UCSD-AML1 (cell line): ENCODE measurements around the gene FLNA.
"Not testable (repeated sequence)": the region's sequence is repeated elsewhere in the genome, so short reads cannot be mapped to it uniquely, and the experiment has no call there.

ENCODE experiments used
- DNase-seq: peaks from one replicate; lab custom pipeline; 2025; ENCODE audit not compliant: unreplicated experiment; lab: John Stamatoyannopoulos, UW

Gene FLNA, protein sequence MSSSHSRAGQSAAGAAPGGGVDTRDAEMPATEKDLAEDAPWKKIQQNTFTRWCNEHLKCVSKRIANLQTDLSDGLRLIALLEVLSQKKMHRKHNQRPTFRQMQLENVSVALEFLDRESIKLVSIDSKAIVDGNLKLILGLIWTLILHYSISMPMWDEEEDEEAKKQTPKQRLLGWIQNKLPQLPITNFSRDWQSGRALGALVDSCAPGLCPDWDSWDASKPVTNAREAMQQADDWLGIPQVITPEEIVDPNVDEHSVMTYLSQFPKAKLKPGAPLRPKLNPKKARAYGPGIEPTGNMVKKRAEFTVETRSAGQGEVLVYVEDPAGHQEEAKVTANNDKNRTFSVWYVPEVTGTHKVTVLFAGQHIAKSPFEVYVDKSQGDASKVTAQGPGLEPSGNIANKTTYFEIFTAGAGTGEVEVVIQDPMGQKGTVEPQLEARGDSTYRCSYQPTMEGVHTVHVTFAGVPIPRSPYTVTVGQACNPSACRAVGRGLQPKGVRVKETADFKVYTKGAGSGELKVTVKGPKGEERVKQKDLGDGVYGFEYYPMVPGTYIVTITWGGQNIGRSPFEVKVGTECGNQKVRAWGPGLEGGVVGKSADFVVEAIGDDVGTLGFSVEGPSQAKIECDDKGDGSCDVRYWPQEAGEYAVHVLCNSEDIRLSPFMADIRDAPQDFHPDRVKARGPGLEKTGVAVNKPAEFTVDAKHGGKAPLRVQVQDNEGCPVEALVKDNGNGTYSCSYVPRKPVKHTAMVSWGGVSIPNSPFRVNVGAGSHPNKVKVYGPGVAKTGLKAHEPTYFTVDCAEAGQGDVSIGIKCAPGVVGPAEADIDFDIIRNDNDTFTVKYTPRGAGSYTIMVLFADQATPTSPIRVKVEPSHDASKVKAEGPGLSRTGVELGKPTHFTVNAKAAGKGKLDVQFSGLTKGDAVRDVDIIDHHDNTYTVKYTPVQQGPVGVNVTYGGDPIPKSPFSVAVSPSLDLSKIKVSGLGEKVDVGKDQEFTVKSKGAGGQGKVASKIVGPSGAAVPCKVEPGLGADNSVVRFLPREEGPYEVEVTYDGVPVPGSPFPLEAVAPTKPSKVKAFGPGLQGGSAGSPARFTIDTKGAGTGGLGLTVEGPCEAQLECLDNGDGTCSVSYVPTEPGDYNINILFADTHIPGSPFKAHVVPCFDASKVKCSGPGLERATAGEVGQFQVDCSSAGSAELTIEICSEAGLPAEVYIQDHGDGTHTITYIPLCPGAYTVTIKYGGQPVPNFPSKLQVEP (N-terminal part only)

DNA sequence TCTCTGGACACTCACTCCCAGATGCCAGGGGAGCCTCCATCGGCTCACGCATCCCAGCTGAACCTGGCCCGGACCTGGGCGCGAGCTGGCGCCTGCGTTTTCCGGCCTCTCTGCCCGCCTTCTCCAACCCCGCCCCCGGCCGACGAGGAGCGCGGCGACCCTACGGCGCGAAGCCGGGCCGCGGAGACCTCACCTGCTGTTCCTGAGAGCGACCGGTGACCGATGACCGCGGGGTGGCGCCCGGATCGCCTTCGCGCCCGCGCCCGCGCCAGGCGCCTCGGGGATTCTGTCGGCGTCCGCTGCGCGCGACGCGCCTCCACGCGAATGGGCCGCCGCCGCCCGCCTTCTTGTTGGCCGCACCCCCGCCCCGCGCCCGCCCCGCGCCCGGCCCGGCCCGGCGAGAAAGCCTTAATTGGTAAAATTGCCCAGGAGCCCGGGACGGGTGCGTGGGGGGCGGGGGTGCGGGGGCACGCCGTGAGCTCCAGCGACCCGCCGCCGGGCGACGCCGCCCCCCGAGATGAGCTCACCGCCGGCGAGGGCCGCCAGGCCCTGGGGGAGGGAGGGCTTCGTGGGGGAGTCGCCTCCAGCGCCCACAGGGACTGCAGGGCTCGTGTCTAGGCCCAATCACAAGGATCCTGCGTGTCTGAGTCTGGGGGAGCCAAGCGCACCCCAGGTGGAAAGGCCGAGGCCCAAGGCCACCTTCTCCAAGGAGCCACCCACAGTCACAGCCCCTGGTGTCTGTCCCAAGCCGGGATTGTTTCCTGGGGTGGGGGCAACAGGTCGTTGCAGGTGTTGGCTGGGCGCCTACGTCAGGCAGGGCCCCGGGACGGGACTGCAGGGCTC is at the start of gene FLNA:
FLNA (minus strand) TSS at position 322 of the 843 bp plus-strand sequence. CDS start 3,389 bp downstream, outside the sequence.
- no peak for DNase-seq

DNA sequence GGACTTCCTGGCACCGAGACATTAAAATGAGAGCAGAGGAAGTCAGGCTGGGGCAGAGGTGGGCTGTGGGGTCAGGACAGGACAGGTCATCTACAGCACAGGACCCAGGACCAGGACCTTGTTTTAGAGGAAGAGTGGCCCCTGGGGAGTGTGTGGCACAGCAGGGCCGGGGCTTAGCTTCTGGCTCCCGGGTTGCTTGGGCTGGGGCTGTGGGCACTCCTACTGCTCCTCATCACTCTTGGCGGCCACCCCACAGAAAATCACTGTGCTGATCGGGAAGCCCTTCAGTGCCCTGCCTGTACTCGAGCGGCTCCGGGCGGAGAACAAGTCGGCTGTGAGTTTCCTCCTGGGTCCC is 45.9 kb upstream of the FLNA start:
- DNase-seq = no peak

DNA sequence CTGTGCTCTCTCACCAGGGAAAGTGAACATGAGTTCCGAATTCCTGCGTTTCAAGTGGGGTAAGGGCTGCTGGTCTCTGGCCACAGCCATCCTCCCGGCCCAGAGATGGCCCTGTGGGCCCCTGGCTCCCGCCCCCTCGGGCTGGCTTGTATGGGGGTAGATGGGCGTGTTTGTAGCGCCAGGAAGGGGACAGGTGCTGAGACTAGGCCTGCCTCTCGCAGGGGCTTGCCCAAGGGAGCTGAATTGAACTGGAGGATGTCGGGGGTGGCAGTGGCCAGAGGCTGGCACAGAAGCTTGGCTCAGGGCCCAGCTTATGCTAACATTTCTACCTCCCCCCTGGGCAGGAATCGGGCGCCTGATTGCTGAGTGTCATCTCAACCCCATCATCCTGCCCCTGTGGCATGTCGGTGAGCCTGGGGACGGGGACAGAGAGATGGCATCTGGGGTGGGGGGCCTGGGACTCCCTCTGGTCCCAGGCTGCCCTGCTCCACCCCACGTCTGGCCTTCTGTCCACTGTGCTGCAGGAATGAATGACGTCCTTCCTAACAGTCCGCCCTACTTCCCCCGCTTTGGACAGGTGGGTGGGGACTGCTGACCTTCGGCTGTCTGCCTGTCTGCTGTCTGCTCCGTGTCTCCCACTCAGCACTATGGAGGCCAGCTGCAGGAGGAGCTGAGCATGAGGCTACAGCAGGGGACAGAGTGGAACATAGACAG is 45.4 kb upstream of the FLNA start:
- no peak for DNase-seq

DNA sequence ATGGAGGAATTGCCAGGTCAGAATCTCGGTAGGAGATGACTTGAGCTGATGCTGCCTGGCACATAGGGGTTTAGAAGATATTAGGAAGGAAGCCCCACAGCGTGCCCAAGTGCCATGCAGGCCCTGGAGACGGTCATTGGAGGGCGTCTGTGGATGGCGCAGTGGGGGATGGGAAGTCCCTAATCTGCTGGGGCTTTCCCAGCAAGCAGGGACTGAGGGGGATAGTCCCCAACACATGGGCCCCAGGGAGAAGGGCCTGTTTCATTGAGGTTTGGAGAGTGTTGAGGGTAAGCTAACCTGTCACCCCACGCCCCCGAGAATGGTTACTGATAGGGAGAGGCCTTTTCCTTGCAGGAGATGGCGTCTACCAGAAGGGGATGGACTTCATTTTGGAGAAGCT is 44.8 kb upstream of the FLNA start:
- DNase-seq = no peak

DNA sequence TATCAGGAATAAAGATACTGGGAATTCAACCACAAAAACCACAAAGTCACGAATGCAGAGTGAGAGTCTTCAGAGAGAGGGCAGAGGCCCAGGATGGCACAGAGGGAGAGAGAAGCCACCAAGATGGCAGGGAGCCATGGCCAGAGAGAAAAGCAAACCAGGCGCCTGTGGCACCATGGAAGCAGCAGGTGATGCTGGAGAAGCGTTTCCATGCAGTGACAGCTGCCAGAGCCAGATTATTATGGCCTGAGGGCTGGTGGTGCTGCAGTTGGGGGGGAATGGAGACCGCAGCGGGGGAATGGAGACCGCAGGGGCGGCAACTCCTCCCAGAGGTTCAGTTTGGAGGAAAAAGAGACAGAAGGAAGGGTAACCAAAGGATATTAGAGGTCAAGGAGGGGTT is 42.7 kb upstream of the FLNA start:
- no peak for DNase-seq

DNA sequence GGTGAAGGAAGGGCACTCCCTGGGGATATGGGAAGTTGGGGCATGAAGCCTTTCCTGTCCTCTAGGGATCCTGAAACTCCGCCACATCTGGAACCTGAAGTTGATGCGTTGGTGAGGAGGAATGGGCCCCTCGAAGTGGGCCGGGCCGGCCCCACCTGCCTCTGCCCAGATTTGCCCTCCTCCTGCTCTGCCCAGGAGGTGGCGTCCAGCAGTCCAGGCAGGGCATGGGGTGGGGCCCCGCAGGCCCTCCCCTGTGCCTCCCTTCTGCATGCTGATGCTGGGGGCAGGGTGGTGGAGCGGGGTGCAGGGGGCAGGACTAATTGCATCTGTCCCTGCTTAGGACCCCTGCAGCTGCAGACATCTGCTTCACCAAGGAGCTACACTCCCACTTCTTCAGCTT is 38.7 kb upstream of the FLNA start:
- no peak for DNase-seq

DNA sequence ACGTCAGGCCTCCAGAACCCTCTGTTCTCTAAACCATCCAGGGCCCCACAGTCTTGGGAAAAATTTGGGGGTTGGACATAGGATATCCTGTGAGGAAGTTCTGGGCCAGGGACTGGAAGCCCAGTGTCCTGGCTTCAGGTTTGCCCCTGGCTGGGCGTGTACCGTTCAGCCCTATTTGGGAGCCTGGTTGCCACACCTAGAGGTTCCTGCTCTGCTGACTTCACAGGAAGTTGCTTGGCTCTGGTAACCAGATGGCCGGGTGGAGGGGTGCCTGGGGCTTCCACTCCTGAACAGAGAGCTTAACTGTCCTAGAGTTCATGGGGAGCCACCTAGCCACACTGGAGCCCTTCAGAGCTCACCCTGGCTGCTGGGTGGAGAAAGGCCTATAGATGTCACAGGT is 38.0 kb upstream of the FLNA start:
- DNase-seq = peak; percentile 55

DNA sequence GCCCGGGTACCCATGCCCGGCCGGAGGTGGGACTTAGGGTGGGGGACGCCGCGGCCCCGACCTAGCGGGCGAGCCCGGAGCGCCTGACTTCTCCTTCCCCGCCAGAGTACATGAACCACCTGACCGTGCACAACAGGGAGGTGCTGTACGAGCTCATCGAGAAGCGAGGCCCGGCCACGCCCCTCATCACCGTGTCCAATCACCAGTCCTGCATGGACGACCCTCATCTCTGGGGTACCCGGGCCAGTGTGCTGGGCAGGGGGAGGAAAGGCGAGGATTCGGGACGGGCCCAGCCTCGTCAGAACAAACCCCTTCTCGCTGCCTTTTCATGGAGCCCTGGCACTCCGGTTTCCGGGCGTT is 37.5 kb upstream of the FLNA start:
- DNase-seq = peak; percentile 54

DNA sequence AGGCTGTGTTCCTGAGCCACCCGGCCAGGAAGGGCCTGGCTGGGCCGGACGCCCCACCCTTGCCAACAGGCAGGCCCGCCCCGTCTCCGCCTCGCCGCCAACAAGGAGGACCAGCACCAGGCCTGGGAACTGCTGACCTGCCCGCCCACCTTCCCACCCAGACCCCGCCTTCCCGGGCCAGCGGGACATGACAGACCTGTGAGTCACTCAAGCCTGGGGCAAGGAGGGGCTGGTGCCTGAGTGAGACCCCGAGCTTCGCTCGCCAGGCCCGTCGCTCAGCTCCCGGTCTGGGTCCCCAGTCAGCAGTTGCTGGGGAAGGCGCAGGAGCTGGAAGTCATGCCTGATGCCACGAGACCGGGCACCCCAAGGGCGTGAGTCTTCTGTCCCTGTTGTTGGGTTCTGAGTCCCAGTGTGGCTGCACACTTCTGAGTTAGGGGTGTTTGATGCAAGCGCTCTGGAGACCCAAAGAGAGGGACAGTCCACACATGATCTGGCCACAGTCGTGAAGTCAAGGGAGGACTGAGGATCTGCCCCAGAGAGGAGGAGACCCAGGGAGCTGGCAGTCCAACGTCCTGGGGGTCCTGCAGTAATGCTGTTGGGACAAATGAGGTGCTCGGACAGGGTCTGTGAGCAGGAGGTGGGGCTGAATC is 34.9 kb upstream of the FLNA start, which contains the start of gene DNASE1L1:
DNASE1L1 (minus strand) TSS at position 33 of the 650 bp plus-strand sequence. CDS start 3,686 bp downstream, outside the sequence.
- peak; percentile 83 for DNase-seq

DNA sequence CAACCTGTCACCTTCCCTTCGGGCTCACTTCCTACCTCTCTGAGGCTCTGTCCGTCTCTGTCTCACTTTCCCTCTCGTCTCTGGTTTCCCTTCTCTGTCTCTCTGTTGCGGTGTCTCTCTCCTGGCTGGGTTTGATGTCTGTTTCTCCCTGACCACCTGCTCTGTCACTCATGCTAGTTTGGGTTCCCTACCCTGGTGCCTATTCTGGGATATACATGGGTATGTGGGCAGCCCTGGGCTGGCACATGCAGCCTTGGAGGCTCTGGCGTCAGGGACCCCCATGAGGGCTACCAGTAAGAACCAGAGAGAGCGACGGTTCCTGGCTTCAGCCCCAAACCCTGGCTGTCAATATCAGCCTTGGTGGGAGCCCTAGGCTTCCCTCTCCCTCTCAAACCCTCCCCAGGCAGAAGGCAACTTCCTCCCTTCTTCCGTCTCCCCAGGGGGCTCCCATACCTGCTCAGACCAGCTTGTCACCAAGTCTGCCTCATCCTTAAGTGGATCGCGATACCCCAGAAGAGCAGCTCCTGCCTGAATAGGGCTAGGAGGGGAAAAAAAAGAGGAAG is 34.3 kb upstream of the FLNA start:
- DNase-seq = no peak

DNA sequence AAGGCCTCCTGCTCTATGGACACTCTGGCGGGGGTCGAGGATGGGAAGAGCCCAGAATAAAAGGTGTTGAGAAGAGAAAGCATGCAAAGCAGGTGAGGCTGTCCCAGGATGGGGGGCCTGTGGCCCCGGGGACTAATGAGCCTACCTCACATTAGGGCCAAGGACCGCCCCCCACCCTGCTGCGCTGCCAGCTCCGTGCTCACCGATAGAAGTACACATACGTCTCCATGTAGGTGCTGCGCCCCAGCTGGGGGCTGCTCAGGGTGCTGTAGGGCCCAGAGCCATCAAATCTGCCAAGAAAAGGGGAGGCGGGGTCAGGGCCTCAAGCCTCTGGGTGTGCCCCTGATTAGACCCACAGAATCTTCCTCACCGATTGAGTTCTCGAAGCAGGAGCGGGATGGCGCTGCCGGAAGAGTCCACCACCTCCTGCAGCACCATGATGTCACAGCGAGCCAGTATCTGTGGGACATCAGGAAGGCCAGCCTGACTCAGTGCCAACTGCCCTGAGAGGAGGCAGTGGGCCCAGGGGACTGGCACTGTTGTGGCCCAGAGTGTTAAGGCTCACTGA is 30.3 kb upstream of the FLNA start:
- DNase-seq = no peak

DNA sequence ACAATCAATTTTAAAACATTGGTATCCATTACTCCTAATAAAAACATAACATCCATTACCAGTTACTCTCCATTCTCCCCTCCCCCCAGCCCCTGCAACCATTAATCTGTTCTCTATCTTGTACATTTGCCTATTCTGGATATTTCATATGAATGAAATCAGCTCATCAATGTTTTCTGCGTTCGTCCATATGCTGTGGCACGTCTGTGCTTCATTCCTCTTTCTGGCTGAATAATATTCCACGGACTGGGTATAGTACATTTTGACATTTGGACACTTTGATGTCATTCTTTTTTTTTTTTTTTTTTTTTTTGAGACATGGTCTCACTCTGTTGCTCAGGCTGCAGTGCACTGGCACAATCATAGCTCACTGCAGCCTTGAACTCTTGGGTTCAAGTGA is 29.4 kb upstream of the FLNA start:
- DNase-seq = no peak

DNA sequence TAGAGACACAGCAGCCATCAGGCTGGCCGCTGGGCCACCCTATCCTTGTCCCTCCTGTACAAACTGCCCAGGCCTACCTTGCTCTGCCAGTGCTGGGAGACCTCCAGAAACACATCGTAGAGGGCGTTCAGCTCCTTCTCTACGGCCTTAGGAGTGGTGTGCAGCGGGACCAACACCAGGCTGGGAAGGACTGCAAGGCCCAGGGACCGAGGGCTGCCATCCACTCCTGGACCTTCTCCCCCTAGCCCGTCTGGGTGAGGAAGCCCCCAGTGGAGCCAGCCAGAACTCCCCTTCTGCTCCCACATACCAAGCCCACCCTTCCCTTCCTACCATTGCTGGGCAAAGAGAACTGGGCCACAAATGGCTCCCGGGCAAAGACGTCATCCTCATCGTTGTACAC is 28.8 kb upstream of the FLNA start:
- no peak for DNase-seq

DNA sequence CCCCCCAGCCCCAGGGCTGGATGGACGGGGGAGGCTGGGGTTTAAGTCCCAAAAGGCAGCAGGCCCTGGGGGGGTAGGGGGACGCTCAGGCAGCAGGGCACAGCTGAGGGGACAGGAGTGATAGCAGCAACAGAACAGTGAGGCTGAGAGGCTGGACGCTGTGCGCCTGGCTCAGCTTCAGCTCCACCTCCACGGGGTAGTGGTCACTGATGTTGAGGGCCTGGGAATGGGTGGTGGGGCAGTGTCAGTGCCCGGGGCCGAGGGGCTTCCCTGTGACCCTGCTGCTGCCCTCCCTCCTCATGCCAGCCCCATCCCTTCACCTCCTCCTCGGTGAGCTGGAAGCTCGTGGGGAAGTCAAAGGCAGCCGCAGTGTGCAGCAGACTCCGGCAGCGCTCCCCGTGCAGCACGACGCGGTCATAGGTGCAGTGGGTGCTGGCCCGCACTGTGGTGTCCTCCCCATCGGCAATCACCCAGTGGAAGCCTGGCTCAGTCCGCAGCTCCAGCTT is 28.2 kb upstream of the FLNA start:
- no peak for DNase-seq

DNA sequence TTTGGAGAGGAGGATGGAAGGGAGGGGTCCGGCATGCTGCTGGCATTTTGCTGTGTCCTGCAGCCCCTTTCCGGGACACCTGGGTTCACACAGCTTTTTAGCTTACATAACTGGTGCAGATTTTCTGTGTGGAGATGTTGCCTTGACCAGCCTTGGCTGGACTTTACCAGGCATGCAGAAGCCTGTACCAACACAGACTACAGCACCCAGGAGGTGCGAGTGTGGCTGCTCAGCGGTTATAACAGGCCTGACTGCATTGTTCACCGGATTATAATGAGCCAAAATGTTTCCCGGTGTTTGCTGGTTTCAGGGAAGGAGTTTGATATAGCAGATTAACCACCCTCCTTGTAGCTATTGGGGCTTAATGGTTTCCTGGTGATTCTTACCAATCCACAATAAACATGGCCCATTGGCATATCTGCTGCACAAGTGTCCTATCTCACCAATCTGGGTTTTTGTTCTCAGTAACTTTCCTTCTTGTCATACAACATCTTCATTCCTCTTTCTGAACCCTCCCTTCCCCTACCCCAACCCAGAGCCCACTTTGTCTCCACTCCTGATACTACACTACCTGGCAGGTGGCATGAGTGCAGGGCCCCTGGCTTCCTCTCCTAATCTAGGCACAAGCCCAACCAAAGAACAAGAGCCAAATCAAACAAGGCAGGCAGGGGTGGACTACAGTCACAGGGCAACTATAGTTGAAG is 27.6 kb upstream of the FLNA start:
- no peak for DNase-seq

DNA sequence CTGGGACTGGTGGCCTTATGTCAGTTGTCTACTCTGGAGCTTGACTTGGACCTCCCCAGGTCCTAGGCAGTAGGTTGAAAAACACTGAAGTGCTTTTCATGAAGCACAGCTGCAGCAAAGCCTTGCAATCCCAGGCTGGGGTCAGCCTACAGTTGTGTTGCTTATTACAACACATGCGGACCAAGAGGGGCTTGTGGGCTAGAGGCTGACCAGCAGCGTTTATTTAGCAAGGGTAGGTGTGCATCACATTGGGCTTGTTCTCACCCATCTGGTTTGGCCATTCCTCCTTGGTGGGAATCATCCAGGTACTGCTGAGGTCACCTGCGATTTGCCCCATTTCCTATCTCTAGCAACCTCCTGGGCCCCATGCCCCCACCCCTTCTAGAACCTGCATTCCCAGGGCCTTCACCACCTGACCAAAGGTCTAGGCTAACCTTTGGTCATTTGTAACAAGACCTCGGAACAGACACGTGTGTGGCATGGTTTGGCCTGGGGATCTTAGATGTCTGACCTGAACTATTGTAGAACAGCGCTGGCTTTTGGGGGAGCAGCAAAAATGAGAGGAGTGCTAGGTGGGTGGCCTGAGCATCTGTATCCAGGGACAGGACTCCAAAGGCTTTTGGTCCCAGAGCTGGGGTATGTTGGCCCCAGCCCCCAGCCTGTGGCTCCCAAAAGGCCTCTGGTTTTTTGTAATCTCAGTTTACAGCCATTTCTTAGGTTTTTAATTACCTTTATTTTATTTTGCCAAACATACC is 26.8 kb upstream of the FLNA start:
- no peak for DNase-seq

DNA sequence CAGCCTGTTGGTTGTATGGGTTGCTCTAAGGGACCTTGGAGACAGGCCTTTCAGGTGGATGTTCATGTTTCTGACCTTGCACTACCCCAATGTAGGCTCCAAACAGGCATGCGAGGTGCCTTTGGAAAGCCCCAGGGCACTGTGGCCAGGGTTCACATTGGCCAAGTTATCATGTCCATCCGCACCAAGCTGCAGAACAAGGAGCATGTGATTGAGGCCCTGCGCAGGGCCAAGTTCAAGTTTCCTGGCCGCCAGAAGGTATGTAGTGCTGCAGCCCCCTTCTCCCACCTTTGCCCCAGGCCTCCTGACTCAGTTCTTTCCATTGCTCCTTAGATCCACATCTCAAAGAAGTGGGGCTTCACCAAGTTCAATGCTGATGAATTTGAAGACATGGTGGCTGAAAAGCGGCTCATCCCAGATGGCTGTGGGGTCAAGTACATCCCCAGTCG is 26.0 kb upstream of the FLNA start:
- not testable (repeated sequence) for DNase-seq
